HCT116 (cell line): ENCODE results near the gene NOXO1. TPM values are rescaled to one million over a fixed set of nuclear protein-coding genes. Genes with fewer than 3 reads are reported as not detected.
A peak's percentile ranks its signal among the peaks of the same experiment; 100 is the strongest.

Experiments
- ATAC-seq: fragments of 200-7000 bp; cut with Tn5 transposase; 2 replicates; pipeline ENCODE4 v1.9.1; 2020; ENCODE audit warnings: mild to moderate bottlenecking, moderate library complexity
- BruUV-seq: library from RNA; stranded (reverse); fragments of 400-500 nt; replicated peaks from 2 replicates; lab custom pipeline; 2021; lab: Mats Ljungman, UMichigan
- CTCF ChIA-PET: fragments of 300-600 bp; sonication (Branson Sonifier 250); formaldehyde crosslinking; loops from one replicate; lab custom pipeline; 2021; ENCODE audit warnings: antibody characterized with exemption; lab: Charles Lee
- POLR2A ChIA-PET: fragments of 300-600, 350-600 bp; sonication (Branson Sonifier 250); formaldehyde crosslinking; loops from one replicate; lab custom pipeline; 2021; ENCODE audit warnings: antibody characterized with exemption; lab: Charles Lee
- RAD21 ChIA-PET, 2 experiments: fragments of 300-600 bp; sonication (Branson Sonifier 250); formaldehyde crosslinking; loops; one replicate each; lab custom pipeline; 2023; ENCODE audit warnings: low total read pairs in 2 of 2; ENCODE audit not compliant: uncharacterized antibody in 2 of 2, unreplicated experiment in 2 of 2, low non-redundant PET in 1 of 2; lab: Charles Lee
- DNase-seq: peaks from one replicate; pipeline ENCODE4 v3.0.0-alpha.2; 2010; ENCODE audit warnings: low read depth, low spot score
- H2AFZ ChIP-seq: fragments of 200-600 bp; shearing (Covaris generic), sonication (generic); 2 replicates; pipeline ENCODE4 v1.6.1; 2017; ENCODE audit warnings: low read depth, mixed run types, mixed read lengths, antibody characterized with exemption, low read length; ENCODE audit not compliant: poor library complexity, severe bottlenecking
- H3K27ac ChIP-seq: 2 replicates; pipeline ENCODE4 v1.5.1; 2012; ENCODE audit warnings: low read depth, low read length
- H3K27me3 ChIP-seq: fragments of 200-600 bp; sonication (generic); 2 replicates; pipeline ENCODE4 v1.6.1; 2016; ENCODE audit warnings: mixed run types, low read length, mixed read lengths; ENCODE audit not compliant: insufficient read depth
- H3K36me3 ChIP-seq, 2 experiments: fragments of 200-500 bp in 1 of 2; fragments of 200-600 bp in 1 of 2; sonication (Bioruptor generic) in 1 of 2; sonication (generic) in 1 of 2; 2 replicates each; pipeline versions ENCODE4 v1.5.1 to v1.6.1; 2014 to 2016; ENCODE audit warnings: low read length in 2 of 2, inconsistent platforms in 1 of 2, mixed read lengths in 1 of 2, mixed run types in 1 of 2; ENCODE audit not compliant: insufficient read depth in 2 of 2, control insufficient read depth in 1 of 2
- H3K4me1 ChIP-seq, 2 experiments: fragments of 200-600 bp in 1 of 2; sonication (generic) in 1 of 2; 2 replicates each; pipeline versions ENCODE4 v1.5.1 to v1.6.1; 2012 to 2017; ENCODE audit warnings: low read length in 2 of 2, inconsistent platforms in 1 of 2, mild to moderate bottlenecking in 1 of 2, mixed read lengths in 1 of 2, mixed run types in 1 of 2, moderate library complexity in 1 of 2; ENCODE audit not compliant: insufficient read depth in 2 of 2, control insufficient read depth in 1 of 2
- H3K4me2 ChIP-seq: fragments of 200-600 bp; sonication (generic); 2 replicates; pipeline ENCODE4 v1.6.1; 2017; ENCODE audit warnings: mixed run types, low read length, mixed read lengths
- H3K4me3 ChIP-seq, 2 experiments: fragments of 200-600 bp in 1 of 2; sonication (generic) in 1 of 2; replicated peaks in 1 of 2; 2 replicates each; pipeline ENCODE4 v1.5.1; 2011 to 2016; ENCODE audit warnings: low read length in 2 of 2, control low read depth in 1 of 2, low read depth in 1 of 2, mild to moderate bottlenecking in 1 of 2, mixed read lengths in 1 of 2, mixed run types in 1 of 2
- H3K79me2 ChIP-seq: fragments of 200-600 bp; sonication (generic); 2 replicates; pipeline ENCODE4 v1.6.1; 2017; ENCODE audit warnings: mild to moderate bottlenecking, mixed run types, low read length, moderate library complexity, mixed read lengths; ENCODE audit not compliant: insufficient read depth
- H3K9ac ChIP-seq: fragments of 200-600 bp; sonication (generic); 2 replicates; pipeline ENCODE4 v1.6.1; 2016; ENCODE audit warnings: low read length, mixed read lengths
- H3K9me2 ChIP-seq: fragments of 200-600 bp; sonication (generic), shearing (Covaris generic); 2 replicates; pipeline ENCODE4 v1.6.1; 2017; ENCODE audit warnings: mixed run types, mild to moderate bottlenecking, moderate library complexity; ENCODE audit not compliant: insufficient read depth
- H3K9me3 ChIP-seq, 2 experiments: fragments of 200-500 bp in 1 of 2; fragments of 200-600 bp in 1 of 2; sonication (Bioruptor generic) in 1 of 2; sonication (generic) in 1 of 2; 2 replicates each; pipeline ENCODE4 v1.6.1; 2014 to 2017; ENCODE audit warnings: low read length in 2 of 2, mixed read lengths in 2 of 2, inconsistent platforms in 1 of 2, low read depth in 1 of 2, mild to moderate bottlenecking in 1 of 2, mixed run types in 1 of 2, moderate library complexity in 1 of 2; ENCODE audit not compliant: control insufficient read depth in 1 of 2, insufficient read depth in 1 of 2
- H4K20me1 ChIP-seq: fragments of 200-600 bp; sonication (generic), shearing (Covaris generic); 2 replicates; pipeline ENCODE4 v1.6.1; 2017; ENCODE audit warnings: mixed run types, mild to moderate bottlenecking, moderate library complexity; ENCODE audit not compliant: insufficient read depth
- CBX3 ChIP-seq: IDR thresholded peaks from 2 replicates; pipeline ENCODE4 v1.6.1; 2012; ENCODE audit warnings: low read depth
- JUND ChIP-seq: IDR thresholded peaks from 2 replicates; pipeline ENCODE4 v1.6.1; 2012
- MAX ChIP-seq: IDR thresholded peaks from 2 replicates; pipeline ENCODE4 v1.6.1; 2012
- POLR2A ChIP-seq: IDR thresholded peaks from 2 replicates; pipeline ENCODE4 v1.7.0; 2011; ENCODE audit warnings: borderline replicate concordance; ENCODE audit not compliant: insufficient read depth, insufficient read length; ENCODE audit errors: extremely low read depth
- POLR2AphosphoS5 ChIP-seq: IDR thresholded peaks from 2 replicates; pipeline ENCODE4 v1.6.1; 2011; ENCODE audit warnings: mild to moderate bottlenecking, low read depth, low read length, moderate library complexity
- REST ChIP-seq: IDR thresholded peaks from 2 replicates; pipeline ENCODE4 v1.6.1; 2012; ENCODE audit warnings: low read depth
- SIN3A ChIP-seq: IDR thresholded peaks from 2 replicates; pipeline ENCODE4 v1.6.1; 2012; ENCODE audit warnings: low read depth
- SP1 ChIP-seq: IDR thresholded peaks from 2 replicates; pipeline ENCODE4 v1.6.1; 2012; ENCODE audit warnings: low read depth
- intact Hi-C: fragments of 100-400 bp; cut with micrococcal nuclease; formaldehyde crosslinking; loops from 2 replicates; pipeline ENCODE4 v1.10.0; 2022
- total RNA-seq: library from RNA; stranded (reverse); gene quantifications from one replicate; pipeline ENCODE4 v1.2.1, GENCODE V29; 2021; ENCODE audit not compliant: unreplicated experiment
- TF ChIP-seq, protein P1 (sequence below), 3 experiments: fragments of 200-600 bp in 1 of 3; sonication (generic) in 1 of 3; IDR thresholded peaks in 2 of 3; conservative IDR thresholded peaks in 1 of 3; 2 replicates each; pipeline ENCODE4 v1.5.1; 2012 to 2017; ENCODE audit warnings: low read depth in 2 of 3, low read length in 2 of 3, antibody characterized with exemption in 1 of 3, borderline replicate concordance in 1 of 3, control low read depth in 1 of 3, mild to moderate bottlenecking in 1 of 3, mixed read lengths in 1 of 3, mixed run types in 1 of 3, moderate library complexity in 1 of 3; ENCODE audit not compliant: insufficient read depth in 1 of 3

NOXO1 gene
- total RNA-seq, 1 experiment from 2014 or later = 10.0 TPM

DNA sequence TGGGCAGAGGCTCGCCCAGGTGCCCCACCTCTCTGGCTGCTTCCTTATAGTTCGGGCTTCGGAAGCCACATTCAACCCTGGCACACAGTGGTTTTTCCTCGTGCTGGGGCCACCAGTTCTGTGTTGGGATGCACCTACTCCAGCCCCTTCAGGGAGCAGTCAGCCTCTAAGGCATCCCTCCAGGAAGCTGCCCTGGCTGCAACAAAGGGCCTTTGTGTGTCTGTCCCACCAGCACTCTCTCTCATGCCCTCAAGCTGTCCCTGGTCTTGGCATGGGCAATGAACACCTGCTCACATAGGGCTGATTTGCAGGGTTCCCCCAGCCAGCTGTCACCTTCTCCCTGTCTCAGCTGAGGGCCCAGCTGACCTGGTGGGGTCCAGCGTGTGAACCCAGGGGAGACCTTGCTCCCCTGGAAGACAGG, 754 bp upstream of the NOXO1 start (continued):
- TF ChIP-seq, protein P1, sequence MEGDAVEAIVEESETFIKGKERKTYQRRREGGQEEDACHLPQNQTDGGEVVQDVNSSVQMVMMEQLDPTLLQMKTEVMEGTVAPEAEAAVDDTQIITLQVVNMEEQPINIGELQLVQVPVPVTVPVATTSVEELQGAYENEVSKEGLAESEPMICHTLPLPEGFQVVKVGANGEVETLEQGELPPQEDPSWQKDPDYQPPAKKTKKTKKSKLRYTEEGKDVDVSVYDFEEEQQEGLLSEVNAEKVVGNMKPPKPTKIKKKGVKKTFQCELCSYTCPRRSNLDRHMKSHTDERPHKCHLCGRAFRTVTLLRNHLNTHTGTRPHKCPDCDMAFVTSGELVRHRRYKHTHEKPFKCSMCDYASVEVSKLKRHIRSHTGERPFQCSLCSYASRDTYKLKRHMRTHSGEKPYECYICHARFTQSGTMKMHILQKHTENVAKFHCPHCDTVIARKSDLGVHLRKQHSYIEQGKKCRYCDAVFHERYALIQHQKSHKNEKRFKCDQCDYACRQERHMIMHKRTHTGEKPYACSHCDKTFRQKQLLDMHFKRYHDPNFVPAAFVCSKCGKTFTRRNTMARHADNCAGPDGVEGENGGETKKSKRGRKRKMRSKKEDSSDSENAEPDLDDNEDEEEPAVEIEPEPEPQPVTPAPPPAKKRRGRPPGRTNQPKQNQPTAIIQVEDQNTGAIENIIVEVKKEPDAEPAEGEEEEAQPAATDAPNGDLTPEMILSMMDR (IDR thresholded peaks at IDR 0.05 in 2 of 3, conservative IDR thresholded peaks at IDR 0.05 in 1 of 3; ENCODE audit: borderline replicate concordance in 1 of 3, insufficient read depth in 1 of 3, low read depth in 2 of 3, low read length in 2 of 3) = no peak
- TF ChIP-seq JUND (no peak), POLR2AphosphoS5 (no peak), SIN3A (no peak), POLR2A (no peak), REST (no peak), SP1 (no peak), MAX (no peak)

DNA sequence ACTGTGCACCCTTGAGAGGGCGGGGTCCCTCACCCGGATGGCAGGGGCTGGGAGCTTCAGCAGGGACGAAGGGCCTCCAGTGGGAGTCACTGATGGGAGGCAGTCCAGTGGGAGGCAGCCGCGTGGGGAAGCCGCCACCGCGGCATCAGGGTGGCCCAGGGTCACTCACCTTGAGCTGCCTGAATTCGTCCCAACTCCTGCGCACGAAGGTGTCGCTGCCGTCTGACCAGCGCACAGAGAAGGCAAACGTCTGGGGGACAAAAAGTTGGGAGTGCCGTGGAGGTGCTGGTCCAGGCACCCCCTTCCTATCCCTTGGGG, 540 bp downstream of the NOXO1 start:
- Histone ChIP-seq H3K4me1 (peaks cover 49 to 74% of the 10 kb centered on the region in 2 experiments), H3K27ac (peak overlapping the region; percentile 88; the same call in 1 of the 2 replicates), H2AFZ (no peak overlapping the region), H3K27me3 (no peaks in the 10 kb centered on the region), H3K4me3 (peak overlapping the region; percentile 60 to 65), H3K4me2 (peak overlapping the region; percentile 97), H3K79me2 (peaks cover 15% of the 10 kb centered on the region), H3K36me3 (peaks cover 1 to 22% of the 10 kb centered on the region in 2 experiments; a peak in 2 of 4 replicates), H4K20me1 (no peaks in the 10 kb centered on the region), H3K9me2 (no peaks in the 10 kb centered on the region), H3K9me3 (no peaks in the 10 kb centered on the region), H3K9ac (peak overlapping the region; percentile 84)
- POLR2A ChIA-PET = interaction anchor here (2.0 to 12.5 kb wide), 3 partner anchors 15 to 174 kb away, joined by 5 to 104 read pairs (median 14); partner anchors contain the start of genes NDUFB10, RNF151, RPS2 and TRAF7
- BruUV-seq = no TSS peak
- intact Hi-C loops = no loop called here
- RAD21 ChIA-PET = no interaction called here
- CTCF ChIA-PET = no interaction called here
- ATAC-seq = no peak
- DNase-seq = no peak
- TF ChIP-seq POLR2AphosphoS5 (no peak), CBX3 (no peak), POLR2A (peak; percentile 13)
